HepG2 (cell line): ENCODE measurements around the gene KCNIP3. TPM values are rescaled to one million over a fixed set of nuclear protein-coding genes. Genes with fewer than 3 reads are reported as not detected.

Experiments used
- ATAC-seq: fragments of 200-7000 bp; cut with Tn5 transposase; 3 replicates; pipeline ENCODE4 v1.9.1; 2020; ENCODE audit warnings: mild to moderate bottlenecking, moderate library complexity
- BruUV-seq: library from RNA; stranded (reverse); fragments of 400-500 nt; replicated peaks from 2 replicates; lab custom pipeline; 2021; lab: Mats Ljungman, UMichigan
- CTCF ChIA-PET: fragments of 300-600 bp; formaldehyde crosslinking; extraction: SDS; loops from one replicate; lab custom pipeline; 2021; ENCODE audit warnings: low total read pairs, inconsistent platforms, low intra/inter-chr PET ratio; lab: Yijun Ruan, JAX
- POLR2A ChIA-PET: fragments of 350-600 bp; sonication (Branson Sonifier 250); formaldehyde crosslinking; loops from one replicate; lab custom pipeline; 2020; ENCODE audit warnings: antibody characterized with exemption, inconsistent platforms; lab: Yijun Ruan, JAX
- DNase-seq: peaks from one replicate; pipeline ENCODE4 v3.0.0-alpha.2; 2015; ENCODE audit warnings: low spot score
- FAIRE-seq: peaks from 3 replicates; lab custom pipeline; 2011; peaks lifted over from hg19 to GRCh38; lab: Jason Lieb, UNC
- H2AFZ ChIP-seq: one replicate; pipeline ENCODE4 v1.6.1; 2011; ENCODE audit warnings: low read length, inconsistent platforms
- H3K27ac ChIP-seq: fragments of 300-600 bp; 3 replicates; pipeline ENCODE4 v1.8.0; 2011; ENCODE audit warnings: mixed run types, mild to moderate bottlenecking, mixed read lengths, low read length, inconsistent platforms; ENCODE audit not compliant: insufficient read depth; ENCODE audit errors: extremely low read length
- H3K27me3 ChIP-seq, 2 experiments: fragments of 200-600 bp in 1 of 2; 2 replicates in 1 of 2; 3 replicates in 1 of 2; pipeline versions ENCODE4 v1.6.0 to v1.8.0; 2011; ENCODE audit warnings: low read length in 2 of 2, mild to moderate bottlenecking in 2 of 2, moderate library complexity in 2 of 2, inconsistent platforms in 1 of 2; ENCODE audit not compliant: insufficient read depth in 2 of 2, control insufficient read depth in 1 of 2
- H3K36me3 ChIP-seq, 2 experiments: fragments of 200-600 bp in 1 of 2; replicated peaks in 1 of 2; 2 replicates in 1 of 2; 3 replicates in 1 of 2; pipeline versions ENCODE4 v1.5.1 to v1.8.0; 2011; ENCODE audit warnings: low read length in 2 of 2, inconsistent platforms in 1 of 2; ENCODE audit not compliant: insufficient read depth in 2 of 2, control insufficient read depth in 1 of 2
- H3K4me1 ChIP-seq: 2 replicates; pipeline ENCODE4 v1.5.1; 2012; ENCODE audit warnings: low read length, inconsistent platforms; ENCODE audit not compliant: insufficient read depth
- H3K4me2 ChIP-seq: 2 replicates; pipeline ENCODE4 v1.6.0; 2011; ENCODE audit warnings: low read depth, low read length, inconsistent platforms
- H3K4me3 ChIP-seq, 3 experiments: fragments of 200-600 bp in 1 of 3; sonication (generic), shearing (Covaris generic) in 1 of 3; replicated peaks in 1 of 3; 2 replicates each; pipeline ENCODE4 v1.5.1; 2011 to 2016; ENCODE audit warnings: low read length in 3 of 3, inconsistent platforms in 2 of 3, low read depth in 2 of 3, mild to moderate bottlenecking in 2 of 3, control low read depth in 1 of 3, mixed read lengths in 1 of 3; ENCODE audit not compliant: insufficient read depth in 1 of 3
- H3K79me2 ChIP-seq: one replicate; pipeline ENCODE4 v1.6.1; 2011; ENCODE audit warnings: low read length, inconsistent platforms; ENCODE audit not compliant: insufficient read depth
- H3K9ac ChIP-seq: 2 replicates; pipeline ENCODE4 v1.6.0; 2011; ENCODE audit warnings: mild to moderate bottlenecking, low read depth, low read length, inconsistent platforms; ENCODE audit not compliant: insufficient read depth
- H3K9me3 ChIP-seq: 2 replicates; pipeline ENCODE4 v1.5.1; 2012; ENCODE audit warnings: mild to moderate bottlenecking, low read length
- H4K20me1 ChIP-seq: 2 replicates; pipeline ENCODE4 v1.6.0; 2011; ENCODE audit warnings: inconsistent platforms, mild to moderate bottlenecking, low read length, moderate library complexity; ENCODE audit not compliant: insufficient read depth
- GATAD1 ChIP-seq: IDR thresholded peaks from 2 replicates; pipeline ENCODE4 v1.6.1; 2016; ENCODE audit warnings: missing genetic modification reagents, missing compliant biosample characterization
- HOXD1 ChIP-seq: sonication (generic); formaldehyde crosslinking; IDR thresholded peaks from 2 replicates; pipeline ENCODE4 v1.5.0; 2020; ENCODE audit warnings: missing genetic modification reagents
- KLF13 ChIP-seq: sonication (generic); formaldehyde crosslinking; IDR thresholded peaks from 2 replicates; pipeline ENCODE4 v1.4.0; 2020; ENCODE audit warnings: mild to moderate bottlenecking, missing genetic modification reagents
- MXI1 ChIP-seq: IDR thresholded peaks from 3 replicates; pipeline ENCODE4 v1.6.1; 2012; ENCODE audit warnings: low read depth, low read length, inconsistent platforms, borderline replicate concordance
- ONECUT2 ChIP-seq: sonication (generic); formaldehyde crosslinking; IDR thresholded peaks from 2 replicates; pipeline ENCODE4 v1.4.0; 2020; ENCODE audit warnings: missing genetic modification reagents
- SCMH1 ChIP-seq: sonication (generic); formaldehyde crosslinking; IDR thresholded peaks from 2 replicates; pipeline ENCODE4 v1.9.0; 2021; ENCODE audit warnings: missing genetic modification reagents, mild to moderate bottlenecking, borderline replicate concordance
- SIX1 ChIP-seq: sonication (generic); formaldehyde crosslinking; IDR thresholded peaks from 2 replicates; pipeline ENCODE4 v1.4.0; 2020; ENCODE audit warnings: missing genetic modification reagents, borderline replicate concordance
- ZNF207 ChIP-seq: fragments of 450-650 bp; IDR thresholded peaks from 2 replicates; pipeline ENCODE4 v1.6.1; 2016; ENCODE audit warnings: antibody characterized with exemption, borderline replicate concordance
- ZNF317 ChIP-seq: sonication (generic); formaldehyde crosslinking; IDR thresholded peaks from 2 replicates; pipeline ENCODE4 v1.5.0; 2020; ENCODE audit warnings: mild to moderate bottlenecking, missing genetic modification reagents
- ZNF598 ChIP-seq: sonication (generic); formaldehyde crosslinking; IDR thresholded peaks from 2 replicates; pipeline ENCODE4 v1.5.1; 2020; ENCODE audit warnings: mild to moderate bottlenecking, missing genetic modification reagents, borderline replicate concordance
- ZSCAN25 ChIP-seq: sonication (generic); formaldehyde crosslinking; IDR thresholded peaks from 2 replicates; pipeline ENCODE4 v1.8.0; 2022; ENCODE audit warnings: mild to moderate bottlenecking, missing genetic modification reagents
- WGBS: methylation state at CpG from one replicate; pipeline ENCODE4 v1.1.6; 2017; ENCODE audit warnings: low lambda C conversion rate; 5-methylcytosine and 5-hydroxymethylcytosine counted together
- in situ Hi-C: cut with HindIII; loops from 2 replicates; pipeline ENCODE4 v1.10.0; 2017; ENCODE audit warnings: low pct_unique_long_range_greater_than_20kb; ENCODE audit not compliant: extremely low pct_ligation_motif_present
- intact Hi-C: fragments of 100-400 bp; cut with micrococcal nuclease; formaldehyde crosslinking; loops from one replicate; pipeline ENCODE4 v1.10.0; 2022; ENCODE audit not compliant: unreplicated experiment
- polyA plus RNA-seq, 8 experiments: library from polyadenylated mRNA; depleted of rRNA in 3 of 8; stranded (reverse) in 7 of 8; unstranded in 1 of 8; fragments of >200 nt; fragmentation: Illumina TruSeq in 4 of 8; extraction: Trizol in 4 of 8; gene quantifications; 2 replicates each; pipeline versions ENCODE4 v1.2.1 to v1.2.3, GENCODE V29; 2011 to 2016; ENCODE audit warnings: low read depth in 4 of 8, missing spikeins in 1 of 8, mixed read lengths in 1 of 8; ENCODE audit not compliant: insufficient read depth in 1 of 8
- total RNA-seq, 5 experiments: library from RNA; depleted of rRNA; stranded (reverse); fragments of >200 nt; fragmentation: Illumina TruSeq; extraction: Trizol; gene quantifications; 2 replicates each; pipeline ENCODE4 v1.2.3, GENCODE V29; 2016; ENCODE audit warnings: low read depth in 1 of 5
- TF ChIP-seq, protein P1 (sequence below): sonication (generic); formaldehyde crosslinking; IDR thresholded peaks from 2 replicates; pipeline ENCODE4 v1.8.0; 2022; ENCODE audit warnings: mild to moderate bottlenecking, missing genetic modification reagents
- TF ChIP-seq, protein P2 (sequence below): IDR thresholded peaks from 2 replicates; pipeline ENCODE4 v1.6.1; 2016; ENCODE audit warnings: mild to moderate bottlenecking
- TF ChIP-seq, protein P3 (sequence below): sonication (generic); formaldehyde crosslinking; IDR thresholded peaks from 2 replicates; pipeline ENCODE4 v1.5.0; 2020; ENCODE audit warnings: mild to moderate bottlenecking, missing genetic modification reagents, borderline replicate concordance

Gene KCNIP3
- total and polyA plus RNA-seq, 2 of the 13 experiments (the other 11 are each of a cell fraction or from before 2014, with no cell fraction given) = not detected

DNA sequence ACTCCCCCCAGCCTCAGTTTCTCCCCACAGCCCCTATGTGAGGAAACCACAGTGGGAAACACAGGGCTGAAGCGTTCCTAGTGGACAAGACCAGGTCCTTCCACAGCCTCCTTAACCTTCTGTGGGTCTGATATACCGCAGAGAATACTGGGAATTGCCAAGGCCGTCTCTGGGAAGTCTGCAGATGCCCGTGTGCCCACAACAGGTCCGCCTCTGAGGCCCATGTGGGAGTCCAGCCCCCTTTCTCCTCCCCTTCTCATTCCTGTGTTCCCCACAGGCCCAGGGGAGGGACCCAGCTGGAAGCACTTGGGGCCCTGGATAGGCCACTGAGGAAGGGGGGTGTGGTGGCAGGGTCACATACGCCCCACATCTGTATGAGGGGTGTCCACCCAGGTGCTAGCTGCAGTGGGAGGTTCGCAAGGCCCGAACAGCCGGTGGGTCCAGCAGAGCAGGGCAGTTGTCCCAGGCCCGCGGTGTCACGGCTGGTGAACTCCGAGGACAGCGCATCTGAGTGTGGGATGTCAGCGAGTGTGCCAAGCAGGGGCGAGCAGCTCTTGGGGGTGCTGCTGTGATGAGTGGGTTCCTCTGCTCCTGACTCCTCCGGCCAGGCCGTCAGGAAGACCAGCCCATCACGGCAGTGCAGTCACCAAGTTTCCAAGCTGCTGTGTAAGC is 2.4 kb upstream of the KCNIP3 start:
- Histone ChIP-seq H3K4me2 (no peak overlapping the region), H3K36me3 (no peaks in the 10 kb centered on the region), H3K79me2 (no peaks in the 10 kb centered on the region), H4K20me1 (no peaks in the 10 kb centered on the region; the same call in 1 of the 2 replicates), H3K4me3 (no peak overlapping the region), H2AFZ (no peak overlapping the region), H3K9me3 (0 out of 2 replicates have a peak, but pooled peaks cover 3% of the 10 kb centered on the region), H3K4me1 (no peaks in the 10 kb centered on the region), H3K27ac (no peak overlapping the region), H3K27me3 (peaks cover 7 to 62% of the 10 kb centered on the region in 2 experiments; a peak in 3 of 5 replicates), H3K9ac (no peak overlapping the region)
- ChIA-PET POLR2A (no interaction called here), CTCF (no interaction called here)
- in situ Hi-C loops = no loop called here
- 22% methylated on average over 9 of the region's 19 CpGs for WGBS
- TF ChIP-seq ZNF598 (CRISPR knock-in tag) = no peak
- TF ChIP-seq SIX1 = no peak
- no peak for TF ChIP-seq KLF13
- no peak for TF ChIP-seq GATAD1 (CRISPR knock-in tag)
- TF ChIP-seq MXI1 = no peak
- TF ChIP-seq ONECUT2 (CRISPR knock-in tag) = no peak
- BruUV-seq = no TSS peak
- ATAC-seq (no peak), FAIRE-seq (no peak), DNase-seq (no peak)
- intact Hi-C loops = no loop called here

DNA sequence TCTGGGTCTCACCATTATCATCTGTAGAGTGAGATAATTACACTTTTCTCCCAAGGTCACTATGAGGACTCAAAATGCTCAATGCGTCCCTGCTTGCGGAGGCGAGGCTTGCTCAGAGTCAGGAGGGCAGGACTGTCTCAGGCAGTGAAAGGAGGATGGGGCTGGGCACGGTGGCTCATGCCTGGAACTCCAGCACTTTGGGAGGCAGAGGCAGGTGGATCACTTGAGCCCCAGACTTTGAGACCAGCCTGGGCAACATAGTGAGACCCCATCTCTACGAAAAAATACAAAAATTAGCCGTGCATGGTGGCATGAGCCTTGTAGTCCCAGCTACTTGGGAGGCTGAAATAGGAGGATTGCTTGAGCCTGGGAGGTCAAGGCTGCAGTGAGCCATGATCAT is 1.8 kb upstream of the KCNIP3 start:
- Histone ChIP-seq H3K27me3 (peaks cover 8 to 65% of the 10 kb centered on the region in 2 experiments; a peak in 3 of 5 replicates), H2AFZ (no peak overlapping the region), H3K4me1 (no peaks in the 10 kb centered on the region), H3K79me2 (no peaks in the 10 kb centered on the region), H3K4me3 (no peak overlapping the region), H3K9ac (no peak overlapping the region), H3K9me3 (0 out of 2 replicates have a peak, but pooled peaks cover 3% of the 10 kb centered on the region), H3K36me3 (no peaks in the 10 kb centered on the region), H3K27ac (no peak overlapping the region), H3K4me2 (no peak overlapping the region), H4K20me1 (no peaks in the 10 kb centered on the region; the same call in 1 of the 2 replicates)
- no TSS peak for BruUV-seq
- intact Hi-C loops (no loop called here), in situ Hi-C loops (no loop called here)
- 53% methylated on average over 6 of the region's 6 CpGs for WGBS
- DNase-seq (no peak), FAIRE-seq (no peak), ATAC-seq (no peak)
- ChIA-PET POLR2A (no interaction called here), CTCF (no interaction called here)
- TF ChIP-seq SCMH1 (CRISPR knock-in tag) = no peak
- TF ChIP-seq, protein P1, sequence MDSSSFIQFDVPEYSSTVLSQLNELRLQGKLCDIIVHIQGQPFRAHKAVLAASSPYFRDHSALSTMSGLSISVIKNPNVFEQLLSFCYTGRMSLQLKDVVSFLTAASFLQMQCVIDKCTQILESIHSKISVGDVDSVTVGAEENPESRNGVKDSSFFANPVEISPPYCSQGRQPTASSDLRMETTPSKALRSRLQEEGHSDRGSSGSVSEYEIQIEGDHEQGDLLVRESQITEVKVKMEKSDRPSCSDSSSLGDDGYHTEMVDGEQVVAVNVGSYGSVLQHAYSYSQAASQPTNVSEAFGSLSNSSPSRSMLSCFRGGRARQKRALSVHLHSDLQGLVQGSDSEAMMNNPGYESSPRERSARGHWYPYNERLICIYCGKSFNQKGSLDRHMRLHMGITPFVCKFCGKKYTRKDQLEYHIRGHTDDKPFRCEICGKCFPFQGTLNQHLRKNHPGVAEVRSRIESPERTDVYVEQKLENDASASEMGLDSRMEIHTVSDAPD (CRISPR knock-in tag) = no peak
- TF ChIP-seq HOXD1 (CRISPR knock-in tag) = no peak
- TF ChIP-seq ZNF317 = no peak
- TF ChIP-seq, protein P2, sequence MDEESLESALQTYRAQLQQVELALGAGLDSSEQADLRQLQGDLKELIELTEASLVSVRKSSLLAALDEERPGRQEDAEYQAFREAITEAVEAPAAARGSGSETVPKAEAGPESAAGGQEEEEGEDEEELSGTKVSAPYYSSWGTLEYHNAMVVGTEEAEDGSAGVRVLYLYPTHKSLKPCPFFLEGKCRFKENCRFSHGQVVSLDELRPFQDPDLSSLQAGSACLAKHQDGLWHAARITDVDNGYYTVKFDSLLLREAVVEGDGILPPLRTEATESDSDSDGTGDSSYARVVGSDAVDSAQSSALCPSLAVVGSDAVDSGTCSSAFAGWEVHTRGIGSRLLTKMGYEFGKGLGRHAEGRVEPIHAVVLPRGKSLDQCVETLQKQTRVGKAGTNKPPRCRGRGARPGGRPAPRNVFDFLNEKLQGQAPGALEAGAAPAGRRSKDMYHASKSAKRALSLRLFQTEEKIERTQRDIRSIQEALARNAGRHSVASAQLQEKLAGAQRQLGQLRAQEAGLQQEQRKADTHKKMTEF (CRISPR knock-in tag) = no peak
- TF ChIP-seq, protein P3, sequence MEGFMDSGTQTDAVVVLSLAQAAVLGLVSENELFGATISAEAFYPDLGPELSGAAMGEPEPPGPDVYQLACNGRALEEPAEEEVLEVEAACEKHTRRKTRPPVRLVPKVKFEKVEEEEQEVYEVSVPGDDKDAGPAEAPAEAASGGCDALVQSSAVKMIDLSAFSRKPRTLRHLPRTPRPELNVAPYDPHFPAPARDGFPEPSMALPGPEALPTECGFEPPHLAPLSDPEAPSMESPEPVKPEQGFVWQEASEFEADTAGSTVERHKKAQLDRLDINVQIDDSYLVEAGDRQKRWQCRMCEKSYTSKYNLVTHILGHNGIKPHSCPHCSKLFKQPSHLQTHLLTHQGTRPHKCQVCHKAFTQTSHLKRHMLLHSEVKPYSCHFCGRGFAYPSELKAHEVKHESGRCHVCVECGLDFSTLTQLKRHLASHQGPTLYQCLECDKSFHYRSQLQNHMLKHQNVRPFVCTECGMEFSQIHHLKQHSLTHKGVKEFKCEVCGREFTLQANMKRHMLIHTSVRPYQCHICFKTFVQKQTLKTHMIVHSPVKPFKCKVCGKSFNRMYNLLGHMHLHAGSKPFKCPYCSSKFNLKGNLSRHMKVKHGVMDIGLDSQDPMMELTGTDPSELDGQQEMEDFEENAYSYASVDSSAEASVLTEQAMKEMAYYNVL (CRISPR knock-in tag) = no peak
- no peak for TF ChIP-seq ZNF207
- TF ChIP-seq ZSCAN25 (CRISPR knock-in tag) = no peak
